Tibial artery (tissue), 4 donors: ENCODE data around the gene TNS3.

ENCODE experiments used
- DNase-seq, 2 donors: peaks; one replicate each; pipeline ENCODE4 v3.0.0-alpha.2; 2019
- H3K27ac ChIP-seq, 2 donors: fragments of 200-600 bp; sonication (generic) in 1 of 2; 1 replicate in 1 of 2; 2 replicates in 1 of 2; pipeline ENCODE4 v1.5.1; 2018 to 2019; ENCODE audit warnings: mild to moderate bottlenecking in 1 of 2
- H3K27me3 ChIP-seq, 2 donors: fragments of 200-600 bp; sonication (generic) in 1 of 2; one replicate each; pipeline versions ENCODE4 v1.5.1 to v1.6.0; 2016 to 2019
- H3K36me3 ChIP-seq, 3 donors: fragments of 200-600 bp; sonication (generic) in 2 of 3; one replicate each; pipeline ENCODE4 v1.5.1; 2016 to 2019; ENCODE audit warnings: mild to moderate bottlenecking in 2 of 3
- H3K4me1 ChIP-seq, 4 donors: fragments of 200-600 bp; sonication (generic) in 2 of 4; 1 replicate in 3 of 4; 2 replicates in 1 of 4; pipeline ENCODE4 v1.5.1; 2016 to 2019
- H3K4me3 ChIP-seq, 2 donors: fragments of 200-600 bp; sonication (generic) in 1 of 2; 1 replicate in 1 of 2; 2 replicates in 1 of 2; pipeline ENCODE4 v1.5.1; 2018 to 2019; ENCODE audit warnings: mild to moderate bottlenecking in 2 of 2
- H3K9me3 ChIP-seq, 3 donors: fragments of 200-600 bp; sonication (generic) in 1 of 3; one replicate each; pipeline ENCODE4 v1.5.1; 2016 to 2019
- CTCF ChIP-seq, 2 experiments: fragments of 200-600 bp in 1 of 2; fragments of 450-650 bp in 1 of 2; IDR thresholded peaks; one replicate each; pipeline ENCODE4 v1.5.1; 2017 to 2019; ENCODE audit warnings: antibody characterized with exemption in 2 of 2, mild to moderate bottlenecking in 1 of 2, moderate library complexity in 1 of 2
- intact Hi-C: fragments of 100-400 bp; cut with DNase I; formaldehyde crosslinking; loops from one replicate; pipeline ENCODE4 v1.15.0; 2023; ENCODE audit warnings: low total_unique reads

The TNS3 gene

DNA sequence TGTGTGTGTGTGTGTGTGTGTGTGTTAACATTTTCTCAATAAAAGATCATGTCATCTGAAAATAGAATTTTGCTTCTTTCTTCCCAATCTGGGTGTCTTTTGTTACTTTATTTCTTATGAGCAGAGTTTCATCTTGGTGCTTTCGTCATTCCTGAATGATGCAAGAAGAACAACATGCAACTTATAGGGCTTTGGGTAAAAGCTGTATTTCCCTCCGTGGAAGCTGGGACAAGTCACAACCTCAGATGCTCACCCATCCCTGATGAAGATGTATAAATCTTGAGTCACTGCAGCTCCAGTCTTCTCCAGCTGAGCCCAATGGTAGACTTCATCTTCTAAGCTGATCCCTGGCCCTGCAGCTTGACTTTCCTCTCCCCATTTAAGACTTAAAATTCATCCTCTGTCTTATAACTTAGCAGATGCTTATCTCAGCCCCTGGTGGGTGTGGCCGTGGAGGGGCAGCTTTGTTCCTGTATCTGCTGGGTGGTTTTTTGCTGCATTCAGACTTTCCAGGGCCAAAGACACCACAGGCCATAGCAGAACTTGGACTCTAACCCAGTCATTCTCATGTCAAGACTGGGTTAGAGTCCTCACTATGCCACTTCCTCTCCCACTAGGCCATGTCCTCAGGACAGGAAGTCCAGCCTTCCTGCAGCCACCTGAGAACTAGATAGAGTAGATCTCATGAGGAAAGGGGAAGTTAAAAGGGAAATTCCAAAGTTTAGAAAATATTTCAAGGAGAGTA is 356.4 kb downstream of the TNS3 start:
- no peaks in the 10 kb centered on the region for H3K27me3 ChIP-seq
- no peak for DNase-seq
- H3K4me3 ChIP-seq, result no peak overlapping the region
- intact Hi-C loops, result no loop called here
- H3K27ac ChIP-seq, result no peak overlapping the region
- H3K4me1 ChIP-seq, result no peaks in the 10 kb centered on the region
- no peak for TF ChIP-seq CTCF (IDR thresholded peaks at IDR 0.05)
- H3K9me3 ChIP-seq, result no peaks in the 10 kb centered on the region
- no peaks in the 10 kb centered on the region for H3K36me3 ChIP-seq
